Hippocampal formation (tissue), 2 donors: Measurements from ENCODE around the gene BACH1.

ENCODE experiments used
- DNase-seq, 2 donors: peaks; one replicate each; lab custom pipeline; 2025; lab: John Stamatoyannopoulos, UW

The BACH1 gene

DNA sequence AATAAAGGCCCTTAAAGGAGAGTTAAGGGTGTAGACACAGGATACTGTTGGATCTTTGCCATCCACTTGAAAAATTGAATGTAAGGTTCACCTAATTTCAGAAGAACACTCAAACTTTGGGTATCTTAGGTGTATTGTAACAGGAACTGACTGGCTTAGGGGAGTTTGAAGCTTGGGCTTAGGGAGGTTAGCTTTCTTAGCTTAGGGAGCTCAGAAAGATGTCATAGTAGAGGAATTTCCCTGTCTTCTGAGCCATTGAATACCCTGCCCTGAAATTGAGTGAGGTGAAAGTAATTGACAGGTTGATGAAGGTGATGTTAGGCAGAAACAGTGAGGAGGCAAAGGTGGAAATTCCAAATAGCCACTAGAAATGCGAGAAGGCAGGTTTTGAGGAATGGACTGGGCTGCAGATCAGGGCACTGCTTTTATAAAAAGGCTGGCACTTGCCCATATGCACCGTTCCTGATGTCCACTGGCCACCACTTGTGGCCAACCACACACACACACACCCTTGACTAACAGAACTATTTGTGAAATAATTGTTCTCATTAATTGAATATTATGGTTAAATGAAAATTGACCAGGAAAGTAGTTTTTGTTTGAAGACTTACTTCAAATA, 16.5 kb downstream of the BACH1 start:
- DNase-seq = no peak

DNA sequence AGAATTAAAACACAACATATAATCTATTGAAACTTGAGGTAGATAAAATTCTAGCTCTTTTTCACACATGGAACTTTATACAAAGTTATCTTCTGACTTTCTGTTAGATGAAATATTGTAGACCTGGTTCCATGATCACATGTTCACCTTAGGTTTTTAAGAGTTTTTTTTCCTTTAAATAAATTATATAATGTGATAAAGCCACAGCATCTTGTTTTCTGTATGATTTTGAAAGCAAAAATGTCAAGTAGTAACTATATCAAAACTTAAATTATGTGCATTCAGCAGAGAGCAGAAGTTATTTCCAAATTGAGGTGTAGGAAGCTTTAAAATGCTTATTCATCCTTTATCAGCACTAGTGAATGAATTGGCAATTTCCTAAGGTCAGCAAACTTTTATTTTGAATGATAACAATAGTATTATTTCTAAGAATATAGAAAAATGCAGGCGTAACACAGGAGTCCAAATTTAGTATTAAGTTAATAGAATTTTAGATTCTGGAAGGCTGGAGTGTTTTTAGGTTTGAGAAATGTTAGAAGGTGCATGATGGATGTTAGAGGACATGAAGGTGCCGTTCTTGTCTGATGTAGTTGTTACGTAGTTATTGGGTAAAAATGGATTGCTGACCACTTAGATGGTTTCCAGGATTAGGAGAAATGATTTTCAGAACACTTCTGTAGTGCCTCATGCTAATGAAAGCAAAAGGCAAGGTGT, 17.5 kb downstream of the BACH1 start:
- no peak for DNase-seq

DNA sequence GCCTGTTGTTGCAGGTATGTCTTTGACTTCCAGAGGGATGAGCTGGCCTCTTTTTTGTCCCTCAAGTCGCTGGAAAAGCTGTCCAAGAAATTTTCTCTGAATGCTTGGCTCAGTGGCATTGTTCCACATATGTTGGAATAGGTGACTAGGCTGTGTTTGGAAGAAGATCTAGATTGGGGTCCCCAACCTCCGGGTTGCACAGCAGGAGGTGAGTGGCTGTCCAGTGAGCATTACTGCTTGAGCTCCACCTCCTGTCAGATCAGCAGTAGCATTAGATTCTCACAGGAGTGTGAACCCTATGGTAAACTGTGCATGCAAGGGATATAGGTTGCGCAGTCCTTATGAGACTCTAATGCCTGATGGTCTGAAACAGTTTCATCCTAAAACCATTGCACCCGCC, 18.1 kb downstream of the BACH1 start:
- no peak for DNase-seq

DNA sequence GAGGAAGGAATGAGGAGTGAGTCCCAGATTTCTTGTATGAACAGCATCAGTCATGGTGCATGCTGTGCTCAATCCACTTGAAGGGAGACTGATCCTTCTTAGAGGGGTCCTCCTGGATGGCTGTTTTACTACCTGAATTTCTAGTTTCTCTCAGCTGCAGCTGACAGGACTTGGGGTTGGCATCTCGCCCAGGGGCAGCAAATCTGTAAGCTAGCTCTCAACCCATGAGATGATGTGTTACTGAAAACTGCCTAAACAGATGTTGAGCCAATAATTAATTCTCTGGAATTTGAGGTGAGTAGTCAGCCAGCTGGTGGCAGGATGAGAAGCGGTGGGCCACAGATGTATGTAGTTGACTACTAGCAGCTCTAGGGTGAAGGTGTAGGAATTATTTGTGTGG, 19.6 kb downstream of the BACH1 start:
- no peak for DNase-seq

DNA sequence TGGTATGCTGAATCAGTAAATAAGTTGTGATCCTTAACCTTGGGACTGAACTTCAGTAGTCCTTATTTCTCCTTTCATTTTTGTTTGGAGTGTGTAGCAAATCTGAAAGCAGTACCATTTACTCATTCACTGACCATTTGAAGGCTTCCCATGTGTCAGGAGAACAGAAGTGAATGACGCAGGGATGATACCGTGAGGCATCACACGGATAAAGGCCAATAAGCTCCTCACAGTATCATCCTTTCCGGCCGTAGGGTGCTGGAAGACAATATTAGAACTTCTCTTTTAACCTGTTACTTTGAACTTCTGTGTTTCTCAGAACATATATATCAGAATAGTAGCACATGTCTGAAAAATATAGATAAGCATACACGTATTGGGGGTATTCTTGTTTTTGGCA, 21.3 kb downstream of the BACH1 start:
- DNase-seq = no peak

DNA sequence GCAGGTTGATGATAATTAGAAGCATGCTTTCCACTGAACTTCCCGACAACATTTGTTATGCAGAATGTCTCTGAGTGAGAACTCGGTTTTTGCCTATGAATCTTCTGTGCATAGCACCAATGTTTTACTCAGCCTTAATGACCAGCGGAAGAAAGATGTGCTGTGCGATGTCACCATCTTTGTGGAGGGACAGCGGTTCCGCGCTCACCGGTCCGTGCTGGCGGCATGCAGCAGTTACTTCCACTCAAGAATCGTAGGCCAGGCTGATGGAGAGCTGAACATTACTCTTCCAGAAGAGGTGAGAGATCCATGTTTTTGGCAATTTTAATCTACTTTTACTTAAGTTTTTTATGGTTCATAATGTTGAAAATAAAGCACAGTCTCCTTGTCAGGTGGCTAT, 22.5 kb downstream of the BACH1 start:
- DNase-seq = no peak

DNA sequence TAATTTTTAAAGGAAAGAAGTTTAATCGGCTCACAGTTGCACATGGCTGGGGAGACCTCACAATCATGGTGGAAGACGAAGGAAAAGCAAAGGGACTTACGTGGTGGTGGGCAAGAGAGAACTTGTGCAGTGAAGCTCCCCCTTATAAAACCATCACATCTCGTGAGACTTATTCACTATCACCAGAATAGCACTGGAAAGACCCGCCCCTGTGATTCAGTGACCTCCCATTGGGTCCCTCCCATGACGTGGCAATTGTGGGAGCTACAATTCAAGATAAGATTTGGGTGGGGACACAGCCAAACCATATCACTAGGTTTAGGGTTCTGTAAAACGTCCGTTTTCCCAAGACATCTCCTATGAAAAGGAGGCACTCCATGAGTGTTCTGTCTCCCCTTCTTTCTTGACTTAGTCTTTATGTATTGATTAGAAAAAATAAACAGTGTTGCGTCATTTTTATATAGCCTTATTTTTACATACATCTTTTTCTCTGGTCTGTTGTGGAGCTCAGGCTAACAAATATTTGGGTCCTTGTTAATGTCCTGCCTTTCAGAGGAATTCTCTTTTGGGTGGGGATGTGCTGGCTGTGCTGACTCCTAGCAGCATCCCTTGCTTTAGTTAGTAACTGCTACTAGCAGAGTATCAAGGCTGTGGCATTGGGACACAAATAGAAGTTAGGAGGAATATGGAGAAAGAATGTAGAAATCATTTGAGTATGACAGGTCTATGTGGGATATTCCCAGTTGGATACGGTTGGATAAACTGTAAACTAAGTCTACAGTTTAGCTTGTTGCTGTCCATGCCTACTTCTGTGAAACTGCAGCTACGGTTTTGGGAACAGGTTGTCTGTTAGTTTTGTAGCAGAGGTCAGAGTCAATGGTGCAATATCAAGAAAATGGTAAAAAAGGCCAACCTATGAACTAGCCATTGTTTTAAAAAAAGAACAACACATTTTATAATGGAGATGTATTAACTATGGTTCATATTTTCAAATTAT, 23.5 kb downstream of the BACH1 start:
- DNase-seq = no peak

DNA sequence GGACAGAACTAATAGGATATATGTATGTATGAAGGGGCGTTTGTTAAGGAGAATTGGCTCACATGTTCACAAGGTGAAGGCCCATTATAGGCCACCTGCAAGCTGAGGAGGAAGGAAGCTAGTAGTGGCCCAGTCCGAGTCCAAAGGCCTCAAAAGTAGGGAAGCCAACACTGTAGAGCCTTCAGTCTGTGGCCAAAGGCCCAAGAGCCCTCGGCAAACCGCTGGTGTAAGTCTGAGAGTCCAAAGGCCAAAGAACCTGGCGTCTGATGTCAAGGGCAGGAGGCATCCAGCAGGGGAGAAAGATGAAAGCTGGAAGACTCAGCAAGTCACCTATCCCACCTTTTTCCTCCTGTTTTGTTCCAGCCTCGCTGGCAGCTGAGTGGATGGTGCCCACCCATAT, 24.5 kb downstream of the BACH1 start:
- no peak for DNase-seq

DNA sequence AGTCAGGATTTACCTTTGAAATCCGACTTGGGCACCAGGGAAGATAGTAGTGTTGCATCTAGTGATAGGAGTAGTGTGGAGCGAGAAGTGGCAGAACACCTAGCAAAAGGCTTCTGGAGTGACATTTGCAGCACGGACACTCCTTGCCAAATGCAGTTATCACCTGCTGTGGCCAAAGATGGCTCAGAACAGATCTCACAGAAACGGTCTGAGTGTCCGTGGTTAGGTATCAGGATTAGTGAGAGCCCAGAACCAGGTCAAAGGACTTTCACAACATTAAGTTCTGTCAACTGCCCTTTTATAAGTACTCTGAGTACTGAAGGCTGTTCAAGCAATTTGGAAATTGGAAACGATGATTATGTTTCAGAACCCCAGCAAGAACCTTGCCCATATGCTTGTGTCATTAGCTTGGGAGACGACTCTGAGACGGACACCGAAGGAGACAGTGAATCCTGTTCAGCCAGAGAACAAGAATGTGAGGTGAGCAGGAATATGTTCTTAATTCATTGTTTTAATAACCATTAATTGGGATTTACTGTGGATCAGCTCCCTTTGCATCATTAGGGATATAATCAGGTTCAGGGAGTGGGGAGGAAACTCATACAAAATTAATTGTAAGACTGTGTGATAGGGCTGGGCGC, 28.3 kb downstream of the BACH1 start:
- no peak for DNase-seq

DNA sequence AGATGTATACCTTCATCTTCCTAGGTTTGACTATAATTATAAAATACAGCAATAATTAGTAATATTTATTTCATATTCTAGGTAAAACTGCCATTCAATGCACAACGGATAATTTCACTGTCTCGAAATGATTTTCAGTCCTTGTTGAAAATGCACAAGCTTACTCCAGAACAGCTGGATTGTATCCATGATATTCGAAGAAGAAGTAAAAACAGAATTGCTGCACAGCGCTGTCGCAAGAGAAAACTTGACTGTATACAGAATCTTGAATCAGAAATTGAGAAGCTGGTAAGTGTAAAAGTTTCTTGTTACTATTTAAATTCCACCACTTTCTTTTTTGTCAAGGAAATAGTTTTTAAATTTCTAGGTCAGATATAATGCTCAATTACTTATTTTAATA, 30.7 kb downstream of the BACH1 start:
- DNase-seq = no peak

DNA sequence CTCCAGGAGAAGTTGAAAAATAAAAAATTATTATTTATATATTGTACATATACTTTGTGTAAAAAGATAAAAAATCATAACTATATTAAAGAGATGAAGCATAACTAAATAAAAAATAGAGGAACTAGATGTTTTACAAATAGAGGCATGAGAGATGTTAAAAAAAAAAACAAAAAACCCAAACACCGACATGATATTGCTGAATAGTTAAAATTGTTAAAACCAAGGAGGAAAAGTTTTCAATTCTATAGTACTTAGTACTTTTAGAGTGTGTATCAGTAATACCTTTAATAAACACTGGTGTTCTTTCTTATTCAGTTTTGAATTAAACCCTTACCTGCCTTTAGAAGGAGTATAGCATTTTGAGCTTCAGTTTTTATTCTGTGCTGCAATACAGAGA, 32.1 kb downstream of the BACH1 start:
- no peak for DNase-seq

DNA sequence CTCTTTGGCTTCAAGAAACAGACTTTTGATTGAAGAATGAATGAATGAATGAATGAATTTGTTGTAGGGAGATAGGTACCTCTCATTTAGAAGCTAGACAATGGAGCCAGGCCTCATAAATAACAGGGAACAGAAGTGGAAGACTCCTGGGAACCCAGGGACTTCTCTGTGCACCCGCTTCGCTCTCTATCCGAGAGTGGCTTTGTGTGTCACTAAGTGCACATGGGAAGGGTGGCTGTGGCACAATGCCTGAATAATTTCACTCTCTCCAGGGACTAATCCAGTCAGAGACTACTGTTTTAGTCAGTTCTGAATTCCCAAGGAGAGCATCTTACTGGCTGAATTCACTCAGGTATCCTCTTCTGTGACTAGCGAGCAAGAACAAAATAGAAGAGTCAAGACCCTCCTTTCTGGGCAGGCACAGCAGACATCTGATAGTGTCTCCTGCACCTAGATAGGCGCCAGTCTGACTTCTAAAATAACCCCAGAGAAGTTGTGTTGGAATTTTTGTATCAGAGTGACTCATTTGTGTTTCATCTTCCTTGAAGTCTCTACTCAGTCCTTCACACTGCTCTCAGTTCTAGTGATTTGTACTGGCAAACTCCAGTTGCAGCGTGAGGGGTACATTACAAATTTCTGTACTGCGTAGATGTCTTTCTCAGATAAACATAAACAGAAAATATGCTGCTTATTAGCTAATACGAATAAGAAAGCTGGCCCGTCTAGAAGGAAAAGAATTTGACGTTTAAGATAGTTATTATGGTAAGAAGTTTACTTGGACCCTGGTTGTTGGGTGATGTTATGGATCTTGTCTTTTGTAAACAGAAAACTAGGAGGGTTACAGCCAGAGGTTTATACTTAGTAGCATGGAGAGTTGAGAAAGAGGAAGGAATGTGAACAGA, 34.0 kb downstream of the BACH1 start:
- no peak for DNase-seq

DNA sequence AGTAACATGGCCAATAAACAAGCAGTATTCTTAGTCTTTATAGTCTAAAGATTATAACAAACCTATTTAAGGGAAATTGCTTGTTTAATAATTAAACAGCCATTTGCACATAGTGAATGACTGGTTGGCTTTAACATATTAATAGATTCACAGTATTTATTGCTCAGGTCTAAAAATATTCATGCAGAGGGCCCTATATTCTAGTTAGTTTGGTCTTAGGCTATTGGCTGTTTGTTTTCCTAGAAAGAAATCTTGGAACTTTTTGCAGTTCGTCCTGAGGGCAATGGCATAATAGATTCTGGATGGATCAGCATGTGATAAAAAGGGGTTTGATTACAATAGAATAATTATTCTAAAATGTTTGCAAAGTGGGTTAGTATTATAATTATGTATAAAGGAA, 34.7 kb downstream of the BACH1 start:
- no peak for DNase-seq

DNA sequence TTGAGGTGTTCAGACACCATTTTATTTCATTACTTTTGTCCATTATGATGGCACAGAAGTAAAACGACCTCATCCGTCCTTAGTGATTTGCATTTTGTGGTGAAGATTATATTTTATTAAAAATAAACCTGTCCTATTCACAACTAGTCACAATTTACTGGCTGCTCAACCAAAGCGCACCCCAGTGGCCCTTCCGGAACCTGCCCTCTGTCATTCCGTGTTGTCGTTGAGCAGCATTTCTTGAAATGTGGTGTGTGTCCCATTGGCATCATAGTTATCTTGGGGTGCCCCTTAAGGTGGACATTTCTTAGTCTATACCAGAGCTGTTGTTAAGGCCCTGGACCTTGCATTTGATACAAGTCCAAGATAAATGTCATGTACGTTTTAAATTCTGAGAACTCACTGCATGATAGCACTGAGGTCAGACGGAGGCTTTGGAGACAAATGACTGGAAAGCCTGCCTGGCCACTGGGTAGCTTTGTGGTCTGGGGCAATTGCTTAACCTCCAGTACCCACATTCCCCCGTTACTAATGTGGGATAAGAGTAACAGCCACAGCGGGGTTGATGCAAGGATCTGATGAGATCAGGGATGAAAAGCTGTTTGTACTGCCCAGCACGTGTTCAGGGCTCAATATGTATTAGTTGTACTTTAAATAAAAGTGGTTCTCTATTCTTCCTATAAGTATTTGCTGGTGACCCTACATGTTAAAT, 36.2 kb downstream of the BACH1 start:
- DNase-seq = no peak

DNA sequence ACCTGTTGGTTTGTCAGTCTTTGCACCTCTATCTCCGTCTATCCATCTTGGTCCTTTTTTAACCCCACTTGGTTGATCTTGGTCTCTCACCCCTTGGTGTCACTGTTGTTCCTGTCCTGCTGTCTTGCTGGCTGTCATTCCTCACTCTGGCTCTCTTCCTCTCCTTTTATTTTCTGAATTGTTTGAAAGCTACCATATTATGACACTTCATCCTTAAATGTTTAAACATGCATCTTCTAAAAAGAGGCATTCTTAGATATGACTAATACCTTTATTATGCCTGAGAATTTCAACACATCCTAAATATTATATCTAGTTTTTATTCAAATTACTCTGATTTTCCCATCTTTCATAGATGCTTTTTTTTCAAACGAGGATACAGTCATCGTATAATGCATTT, 37.0 kb downstream of the BACH1 start:
- no peak for DNase-seq

DNA sequence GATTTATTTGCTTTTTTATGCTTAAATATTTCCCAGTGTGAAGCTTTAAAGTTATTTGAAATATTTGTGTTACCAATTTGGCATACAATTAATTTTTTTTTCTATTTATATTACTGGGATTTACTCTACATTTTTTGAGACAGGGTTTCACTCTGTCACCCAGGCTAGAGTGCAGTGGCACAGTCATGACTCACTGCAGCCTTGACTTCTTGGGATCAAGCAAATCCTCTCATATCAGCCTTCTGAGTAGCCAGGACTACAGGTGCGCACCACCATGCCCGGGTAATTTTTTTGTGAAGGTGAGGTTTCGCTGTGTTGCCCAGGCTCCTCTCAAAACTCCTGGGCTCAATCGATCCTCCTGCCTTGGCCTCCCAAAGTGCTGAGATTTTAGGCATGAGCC, 39.5 kb downstream of the BACH1 start:
- DNase-seq = no peak

DNA sequence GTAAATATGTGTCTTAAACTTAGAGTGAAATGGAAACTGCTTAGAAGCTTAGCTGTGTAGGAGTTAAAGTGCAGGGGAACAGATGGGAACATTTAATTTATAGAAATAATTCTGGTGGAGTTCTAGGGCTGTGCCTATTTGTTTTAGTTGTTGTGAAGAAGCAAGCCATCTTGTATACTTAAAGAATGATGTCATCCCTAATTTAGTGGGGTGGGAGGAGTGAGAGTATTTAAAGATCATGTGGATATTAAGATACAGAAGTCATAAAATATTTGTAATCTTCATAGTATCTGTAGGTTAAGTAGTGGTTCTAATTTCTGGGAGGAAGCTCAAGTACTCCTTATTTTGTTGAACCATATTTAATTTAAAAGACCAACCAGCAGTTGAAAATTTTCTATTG, 41.5 kb downstream of the BACH1 start:
- DNase-seq = no peak

DNA sequence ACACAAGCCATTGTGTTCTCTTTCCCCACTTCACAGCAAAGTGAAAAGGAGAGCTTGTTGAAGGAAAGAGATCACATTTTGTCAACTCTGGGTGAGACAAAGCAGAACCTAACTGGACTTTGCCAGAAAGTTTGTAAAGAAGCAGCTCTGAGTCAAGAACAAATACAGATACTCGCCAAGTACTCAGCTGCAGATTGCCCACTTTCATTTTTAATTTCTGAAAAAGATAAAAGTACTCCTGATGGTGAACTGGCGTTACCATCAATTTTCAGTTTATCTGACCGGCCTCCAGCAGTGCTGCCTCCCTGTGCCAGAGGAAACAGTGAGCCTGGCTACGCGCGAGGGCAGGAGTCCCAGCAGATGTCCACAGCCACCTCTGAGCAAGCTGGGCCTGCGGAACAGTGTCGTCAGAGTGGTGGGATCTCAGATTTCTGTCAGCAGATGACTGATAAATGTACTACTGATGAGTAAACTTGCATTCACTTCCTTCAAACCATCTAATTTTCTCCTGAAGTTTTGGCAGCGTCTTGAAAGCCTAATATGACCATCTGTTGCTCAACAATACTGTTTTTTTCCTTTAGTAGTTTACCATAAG, 43.7 kb downstream of the BACH1 start:
- no peak for DNase-seq

DNA sequence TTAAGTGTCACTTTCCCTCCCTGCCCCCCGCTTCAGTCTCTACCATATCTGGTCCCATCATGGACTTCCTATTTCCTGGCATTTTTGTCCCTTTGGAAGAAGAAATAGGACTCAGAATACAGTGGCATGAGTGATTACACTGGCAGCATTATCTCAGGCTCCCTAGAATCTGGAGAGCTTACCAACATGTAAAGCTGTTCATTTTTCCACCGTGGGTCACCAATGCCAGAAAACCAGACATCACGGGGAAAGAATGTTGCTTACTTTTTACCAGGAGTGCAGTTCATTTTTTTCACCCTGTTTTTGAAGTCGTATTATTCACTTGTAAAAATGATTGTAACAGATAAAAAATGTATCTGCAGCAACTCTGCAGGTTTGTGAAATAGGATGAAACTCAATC, 44.8 kb downstream of the BACH1 start:
- DNase-seq = no peak

DNA sequence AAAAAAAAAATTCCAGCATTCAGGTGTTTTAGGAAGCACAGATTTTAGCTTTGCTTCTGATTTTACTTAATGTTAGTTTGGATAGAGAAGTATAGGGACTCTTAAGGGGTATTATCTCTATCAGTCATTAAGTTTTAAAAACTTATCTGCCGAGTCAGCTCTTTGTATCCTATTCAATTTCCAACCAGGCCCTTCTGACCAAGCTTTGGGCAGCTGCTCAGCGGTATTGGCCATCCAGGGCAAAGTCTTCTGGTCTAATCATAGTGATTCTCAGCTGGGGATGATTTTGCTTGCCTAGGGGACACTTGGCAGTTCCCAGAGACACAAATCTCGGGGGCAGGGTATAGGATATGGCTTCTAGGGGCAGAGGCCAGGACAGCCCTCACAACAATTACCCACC, 47.6 kb downstream of the BACH1 start:
- DNase-seq = no peak
